ENCODE measurements around the gene OR1L8.

DNA sequence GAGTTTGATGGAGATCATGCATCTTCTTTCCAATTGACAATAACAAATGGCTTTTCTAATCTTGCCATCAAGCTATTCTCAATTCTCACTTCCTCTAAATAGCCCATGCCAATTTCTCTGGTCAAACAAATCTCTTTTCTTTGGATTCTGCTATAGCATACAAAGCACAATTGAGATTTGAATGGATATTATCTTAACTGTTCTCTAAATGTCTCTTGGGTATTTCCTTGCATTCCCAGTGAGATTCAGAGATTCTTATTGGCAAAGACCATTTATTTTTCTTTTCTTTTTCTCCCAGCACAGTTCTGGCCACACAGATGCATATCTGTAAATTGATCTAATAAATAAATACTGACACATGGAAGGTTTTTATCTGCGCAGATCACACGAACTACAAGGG, 30.4 kb downstream of the OR1L8 start, which contains the start of gene OR1N2:
- no peak for TF ChIP-seq POLR2AphosphoS5 (IDR thresholded peaks at IDR 0.05; ENCODE audit: low read depth, low read length)
- TF ChIP-seq, protein P1, sequence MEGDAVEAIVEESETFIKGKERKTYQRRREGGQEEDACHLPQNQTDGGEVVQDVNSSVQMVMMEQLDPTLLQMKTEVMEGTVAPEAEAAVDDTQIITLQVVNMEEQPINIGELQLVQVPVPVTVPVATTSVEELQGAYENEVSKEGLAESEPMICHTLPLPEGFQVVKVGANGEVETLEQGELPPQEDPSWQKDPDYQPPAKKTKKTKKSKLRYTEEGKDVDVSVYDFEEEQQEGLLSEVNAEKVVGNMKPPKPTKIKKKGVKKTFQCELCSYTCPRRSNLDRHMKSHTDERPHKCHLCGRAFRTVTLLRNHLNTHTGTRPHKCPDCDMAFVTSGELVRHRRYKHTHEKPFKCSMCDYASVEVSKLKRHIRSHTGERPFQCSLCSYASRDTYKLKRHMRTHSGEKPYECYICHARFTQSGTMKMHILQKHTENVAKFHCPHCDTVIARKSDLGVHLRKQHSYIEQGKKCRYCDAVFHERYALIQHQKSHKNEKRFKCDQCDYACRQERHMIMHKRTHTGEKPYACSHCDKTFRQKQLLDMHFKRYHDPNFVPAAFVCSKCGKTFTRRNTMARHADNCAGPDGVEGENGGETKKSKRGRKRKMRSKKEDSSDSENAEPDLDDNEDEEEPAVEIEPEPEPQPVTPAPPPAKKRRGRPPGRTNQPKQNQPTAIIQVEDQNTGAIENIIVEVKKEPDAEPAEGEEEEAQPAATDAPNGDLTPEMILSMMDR (IDR thresholded peaks at IDR 0.05): no peak
- TF ChIP-seq, protein P2, sequence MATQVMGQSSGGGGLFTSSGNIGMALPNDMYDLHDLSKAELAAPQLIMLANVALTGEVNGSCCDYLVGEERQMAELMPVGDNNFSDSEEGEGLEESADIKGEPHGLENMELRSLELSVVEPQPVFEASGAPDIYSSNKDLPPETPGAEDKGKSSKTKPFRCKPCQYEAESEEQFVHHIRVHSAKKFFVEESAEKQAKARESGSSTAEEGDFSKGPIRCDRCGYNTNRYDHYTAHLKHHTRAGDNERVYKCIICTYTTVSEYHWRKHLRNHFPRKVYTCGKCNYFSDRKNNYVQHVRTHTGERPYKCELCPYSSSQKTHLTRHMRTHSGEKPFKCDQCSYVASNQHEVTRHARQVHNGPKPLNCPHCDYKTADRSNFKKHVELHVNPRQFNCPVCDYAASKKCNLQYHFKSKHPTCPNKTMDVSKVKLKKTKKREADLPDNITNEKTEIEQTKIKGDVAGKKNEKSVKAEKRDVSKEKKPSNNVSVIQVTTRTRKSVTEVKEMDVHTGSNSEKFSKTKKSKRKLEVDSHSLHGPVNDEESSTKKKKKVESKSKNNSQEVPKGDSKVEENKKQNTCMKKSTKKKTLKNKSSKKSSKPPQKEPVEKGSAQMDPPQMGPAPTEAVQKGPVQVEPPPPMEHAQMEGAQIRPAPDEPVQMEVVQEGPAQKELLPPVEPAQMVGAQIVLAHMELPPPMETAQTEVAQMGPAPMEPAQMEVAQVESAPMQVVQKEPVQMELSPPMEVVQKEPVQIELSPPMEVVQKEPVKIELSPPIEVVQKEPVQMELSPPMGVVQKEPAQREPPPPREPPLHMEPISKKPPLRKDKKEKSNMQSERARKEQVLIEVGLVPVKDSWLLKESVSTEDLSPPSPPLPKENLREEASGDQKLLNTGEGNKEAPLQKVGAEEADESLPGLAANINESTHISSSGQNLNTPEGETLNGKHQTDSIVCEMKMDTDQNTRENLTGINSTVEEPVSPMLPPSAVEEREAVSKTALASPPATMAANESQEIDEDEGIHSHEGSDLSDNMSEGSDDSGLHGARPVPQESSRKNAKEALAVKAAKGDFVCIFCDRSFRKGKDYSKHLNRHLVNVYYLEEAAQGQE (IDR thresholded peaks at IDR 0.05; ENCODE audit: insufficient read depth in 1 of 2, low read depth in 2 of 2, low read length in 1 of 2): no peak
- no peak for TF ChIP-seq SIN3A (IDR thresholded peaks at IDR 0.05; ENCODE audit: borderline replicate concordance, insufficient read depth, low read depth, low read length)

Measured in Panc1 (cell line).